Ovary (tissue), 9 donors: ENCODE results near the gene TRIM61. TPM values are rescaled to one million over a fixed set of nuclear protein-coding genes. Genes with fewer than 3 reads are reported as not detected.

Experiments used
- DNase-seq, 5 donors: peaks; one replicate each; pipeline ENCODE4 v3.0.0-alpha.2; 2019 to 2020
- H3K27ac ChIP-seq, 2 donors: fragments of 200-600 bp; one replicate each; pipeline versions ENCODE4 v1.5.1 to v1.8.0; 2019 to 2022
- H3K27me3 ChIP-seq: fragments of 200-600 bp; one replicate; pipeline ENCODE4 v1.8.0; 2022
- H3K36me3 ChIP-seq: fragments of 200-600 bp; sonication (generic); one replicate; pipeline ENCODE4 v1.5.1; 2019
- H3K4me1 ChIP-seq: one replicate; pipeline ENCODE4 v1.8.1; 2013; ENCODE audit warnings: mild to moderate bottlenecking, moderate library complexity; ENCODE audit not compliant: insufficient read depth
- H3K4me3 ChIP-seq: fragments of 200-600 bp; sonication (generic); one replicate; pipeline ENCODE4 v1.5.1; 2017
- H3K9me3 ChIP-seq, 2 donors: fragments of 200-600 bp in 1 of 2; sonication (generic) in 1 of 2; one replicate each; pipeline versions ENCODE4 v1.5.1 to v1.8.1; 2013 to 2019; ENCODE audit warnings: mild to moderate bottlenecking in 1 of 2, moderate library complexity in 1 of 2
- CTCF ChIP-seq, 3 donors: fragments of 450-650 bp in 2 of 3; fragments of 200-600 bp in 1 of 3; IDR thresholded peaks; one replicate each; pipeline versions ENCODE4 v1.5.1 to v1.8.0; 2016 to 2022; ENCODE audit warnings: antibody characterized with exemption in 3 of 3, mild to moderate bottlenecking in 1 of 3
- EP300 ChIP-seq: sonication (generic); formaldehyde crosslinking; IDR thresholded peaks from one replicate; pipeline ENCODE4 v1.6.1; 2017; ENCODE audit warnings: antibody characterized with exemption
- POLR2A ChIP-seq: fragments of 450-650 bp; IDR thresholded peaks from one replicate; pipeline ENCODE4 v1.6.1; 2017; ENCODE audit warnings: antibody characterized with exemption, mild to moderate bottlenecking, moderate library complexity
- WGBS, 3 donors: extraction: QIAGEN DNeasy Blood & Tissue Kit in 1 of 3; methylation state at CpG; one replicate each; pipeline versions ENCODE4 v1.1.5 to v1.1.7; 2013 to 2017; 5-methylcytosine and 5-hydroxymethylcytosine counted together
- intact Hi-C, 4 donors: fragments of 100-400 bp; cut with DNase I; formaldehyde crosslinking; loops; one replicate each; pipeline versions ENCODE4 v1.11.0 to v1.15.1; 2022 to 2023
- polyA plus RNA-seq, 2 donors: library from polyadenylated mRNA; stranded (reverse); fragments of 200-250 nt in 1 of 2; fragments of 350-450 nt in 1 of 2; fragmentation: Illumina TruSeq in 1 of 2; extraction: RNeasy Lipid Tissue Mini Kit (QIAGEN cat#74804) in 1 of 2; gene quantifications; one replicate each; pipeline ENCODE4 v1.2.3, GENCODE V29; 2013 to 2014
- total RNA-seq, 7 donors: library from RNA; depleted of rRNA in 2 of 7; stranded (reverse); fragments of >200 nt in 2 of 7; fragmentation: NEBNext Ultra II Directional in 3 of 7; extraction: Animal tissue kit (Norgen Biotek cat#: 25700) in 3 of 7; gene quantifications; one replicate each; pipeline versions ENCODE4 v1.1.0 to v1.2.4, GENCODE V29; 2016 to 2023
- donor health status: DM: no; HTN: no; CAD: no; lungs with moderate emphysema.
- donor health status: DM: no; HTN: no; CAD: no.
- donor health status: Bipolar disorder and iron deficiency.
- donor health status: DM: yes; HTN: yes; CAD: no.
- donor health status: DM: no; HTN: no; CAD: no.
- donor health status: DM: yes; HTN: yes; CAD: no.

Gene TRIM61
- total and polyA plus RNA-seq, 9 donors: 0.36 to 3.4 (median 1.8) TPM

- no peak for TF ChIP-seq POLR2A
- H3K4me1 ChIP-seq: no peaks in the 10 kb centered on the region
- WGBS, 3 donors: 82 to 85% (median 83%) methylated on average over 5 of the region's 5 CpGs
- no peak overlapping the region for H3K27ac ChIP-seq
- no peak overlapping the region for H3K4me3 ChIP-seq
- H3K36me3 ChIP-seq: no peaks in the 10 kb centered on the region
- no peaks in the 10 kb centered on the region for H3K9me3 ChIP-seq
- no peaks in the 10 kb centered on the region for H3K27me3 ChIP-seq
- intact Hi-C loops: no loop called here
- no peak for DNase-seq
Observed at GRCh38 chr4:165011403-165011802, 33.9 kb upstream of the TRIM61 start.

GRCh38 chr4:165010991-165011390 is 33.5 kb upstream of the TRIM61 start:
- no peak for TF ChIP-seq POLR2A
- TF ChIP-seq EP300: no peak
- TF ChIP-seq CTCF (IDR thresholded peaks at IDR 0.05): no peak
- H3K4me3 ChIP-seq: no peak overlapping the region
- H3K9me3 ChIP-seq: no peaks in the 10 kb centered on the region
- no peaks in the 10 kb centered on the region for H3K27me3 ChIP-seq
- intact Hi-C loops: no loop called here
- WGBS, 3 donors: 74 to 87% (median 86%) methylated on average over 8 of the region's 8 CpGs
- DNase-seq: no peak
- H3K4me1 ChIP-seq: no peaks in the 10 kb centered on the region
- no peak overlapping the region for H3K27ac ChIP-seq
- H3K36me3 ChIP-seq: no peaks in the 10 kb centered on the region

GRCh38 chr4:165010487-165010886 is 33.0 kb upstream of the TRIM61 start:
- H3K27ac ChIP-seq: no peak overlapping the region
- 68 to 82% (median 73%) methylated on average over 2 of the region's 2 CpGs for WGBS, 3 donors
- no peaks in the 10 kb centered on the region for H3K4me1 ChIP-seq
- no peaks in the 10 kb centered on the region for H3K36me3 ChIP-seq
- no peak for DNase-seq
- no peak overlapping the region for H3K4me3 ChIP-seq
- TF ChIP-seq POLR2A (no peak), CTCF (IDR thresholded peaks at IDR 0.05) (no peak), EP300 (no peak)
- no peaks in the 10 kb centered on the region for H3K9me3 ChIP-seq
- H3K27me3 ChIP-seq: no peaks in the 10 kb centered on the region
- intact Hi-C loops: no loop called here

GRCh38 chr4:165009493-165010227 is 32.2 kb upstream of the TRIM61 start:
- no peak overlapping the region for H3K27ac ChIP-seq
- no peak for DNase-seq
- WGBS, 3 donors: 76 to 81% (median 78%) methylated on average over 5 of the region's 5 CpGs
- H3K27me3 ChIP-seq: no peaks in the 10 kb centered on the region
- no peaks in the 10 kb centered on the region for H3K9me3 ChIP-seq
- no peaks in the 10 kb centered on the region for H3K4me1 ChIP-seq
- no peaks in the 10 kb centered on the region for H3K36me3 ChIP-seq
- TF ChIP-seq EP300 (no peak), POLR2A (no peak), CTCF (IDR thresholded peaks at IDR 0.05) (no peak)
- no peak overlapping the region for H3K4me3 ChIP-seq
- intact Hi-C loops: no loop called here

- H3K27ac ChIP-seq: no peak overlapping the region
Observed at GRCh38 chr4:165006886-165007285, 29.4 kb upstream of the TRIM61 start.

More at GRCh38 chr4:165006886-165007285, 29.4 kb upstream of the TRIM61 start:
- Histone ChIP-seq H3K4me3 (no peak overlapping the region), H3K27me3 (no peaks in the 10 kb centered on the region), H3K4me1 (no peaks in the 10 kb centered on the region), H3K36me3 (no peaks in the 10 kb centered on the region), H3K9me3 (no peaks in the 10 kb centered on the region)
- intact Hi-C loops: no loop called here
- no peak for TF ChIP-seq EP300
- no peak for TF ChIP-seq CTCF (IDR thresholded peaks at IDR 0.05)
- TF ChIP-seq POLR2A: no peak
- WGBS, 3 donors: 63 to 90% (median 73%) methylated on average over 5 of the region's 5 CpGs
- no peak for DNase-seq
